GM18909 (cell line): ENCODE results near the gene GDF11.

Source experiments
- ATAC-seq: cut with Tn5 transposase; IDR thresholded peaks from one replicate; pipeline ENCODE4 v1.9.1; 2021; ENCODE audit warnings: mild to moderate bottlenecking; ENCODE audit not compliant: unreplicated experiment, poor library complexity

GDF11 gene

DNA sequence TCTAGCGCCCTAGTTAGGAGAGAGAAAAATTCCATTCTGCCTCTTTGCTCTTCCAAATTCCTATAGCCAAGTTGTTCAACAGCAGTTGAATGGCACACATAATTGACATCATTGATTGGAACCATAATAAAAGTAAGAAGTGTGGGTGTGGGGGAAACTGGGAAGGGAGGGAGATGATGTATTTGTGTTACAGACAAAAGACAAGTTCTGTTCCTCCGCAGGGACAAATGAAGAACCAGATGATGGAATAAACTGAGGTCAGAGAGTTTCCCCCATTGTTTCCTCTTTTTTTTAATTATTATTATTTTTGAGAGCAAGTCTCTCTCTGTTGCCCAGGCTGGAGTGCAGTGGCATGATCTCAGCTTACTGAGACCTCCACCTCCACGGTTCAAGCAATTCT, 34.9 kb downstream of the GDF11 start:
- ATAC-seq = no peak

DNA sequence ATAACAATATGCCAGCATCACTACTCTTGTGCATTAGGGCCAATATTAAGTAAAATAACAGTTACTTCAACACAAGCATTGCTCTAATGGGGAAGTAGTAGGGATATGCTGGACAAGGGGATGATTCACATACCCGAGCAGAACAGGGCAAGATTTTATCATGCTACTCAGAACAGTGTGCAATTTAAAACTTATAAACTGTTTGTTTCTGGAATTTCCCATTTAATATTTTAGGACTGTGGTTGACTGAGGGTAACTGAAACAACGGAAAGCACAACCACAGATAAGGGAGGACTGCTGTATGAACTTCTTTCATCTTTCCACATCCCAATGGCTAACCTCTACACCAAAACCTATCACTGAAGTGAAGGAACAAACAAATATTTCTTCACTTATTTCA, 37.8 kb downstream of the GDF11 start:
- ATAC-seq = no peak

DNA sequence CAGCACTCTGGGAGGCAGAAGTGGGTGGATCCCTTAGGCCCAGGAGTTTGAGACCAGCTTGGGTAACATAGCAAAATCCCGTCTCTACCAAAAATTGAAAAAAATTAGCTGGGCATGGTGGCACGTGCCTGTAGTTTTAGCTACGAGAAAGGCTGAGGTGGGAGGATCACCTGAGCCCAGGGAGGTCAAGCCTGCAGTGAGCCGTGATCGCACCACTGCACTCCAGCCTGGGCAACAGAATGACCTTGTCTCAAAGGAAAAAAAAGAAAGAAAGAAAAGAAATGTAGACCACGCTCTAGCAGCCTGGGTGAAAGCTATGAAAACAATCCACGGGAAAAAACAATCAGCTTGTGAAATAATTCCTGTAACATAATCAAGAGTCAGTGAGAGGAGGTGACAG, 45.6 kb downstream of the GDF11 start:
- no peak for ATAC-seq

DNA sequence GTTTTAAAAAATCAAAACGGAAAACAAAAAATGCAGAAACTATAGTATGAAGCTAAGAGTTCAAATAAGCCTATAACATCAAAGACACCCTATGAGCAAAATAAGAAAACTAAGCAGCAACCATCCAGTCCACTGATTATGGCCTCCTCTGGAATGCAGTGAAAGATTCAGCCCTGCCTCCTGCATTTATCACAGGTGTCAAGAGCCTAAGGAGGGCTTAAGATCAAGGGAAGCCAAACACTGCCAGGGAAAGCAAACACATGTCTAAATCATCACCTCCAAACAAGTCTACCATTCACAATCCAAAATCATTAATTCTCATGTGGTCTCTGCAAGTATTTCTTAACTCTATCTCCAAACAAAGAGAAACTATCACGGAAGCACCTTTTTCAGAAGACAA, 46.2 kb downstream of the GDF11 start:
- no peak for ATAC-seq

DNA sequence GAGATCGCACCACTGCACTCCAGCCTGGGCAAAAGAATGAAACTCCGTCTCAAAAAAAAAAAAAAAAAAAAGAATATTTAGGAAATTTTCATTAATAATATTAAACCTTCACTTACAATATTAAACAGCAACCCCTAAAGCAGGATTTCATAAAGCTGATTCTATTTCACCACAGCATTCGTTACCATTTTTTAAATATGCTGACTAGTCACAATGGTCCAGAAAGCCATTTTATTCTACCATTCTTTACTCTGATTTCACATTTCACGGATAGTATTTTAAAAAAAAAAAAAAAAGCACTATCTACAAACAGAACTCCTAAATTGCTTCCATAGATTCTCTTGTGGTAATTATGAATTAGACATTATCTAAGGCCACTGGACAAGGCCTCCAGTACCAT, 47.0 kb downstream of the GDF11 start:
- no peak for ATAC-seq

DNA sequence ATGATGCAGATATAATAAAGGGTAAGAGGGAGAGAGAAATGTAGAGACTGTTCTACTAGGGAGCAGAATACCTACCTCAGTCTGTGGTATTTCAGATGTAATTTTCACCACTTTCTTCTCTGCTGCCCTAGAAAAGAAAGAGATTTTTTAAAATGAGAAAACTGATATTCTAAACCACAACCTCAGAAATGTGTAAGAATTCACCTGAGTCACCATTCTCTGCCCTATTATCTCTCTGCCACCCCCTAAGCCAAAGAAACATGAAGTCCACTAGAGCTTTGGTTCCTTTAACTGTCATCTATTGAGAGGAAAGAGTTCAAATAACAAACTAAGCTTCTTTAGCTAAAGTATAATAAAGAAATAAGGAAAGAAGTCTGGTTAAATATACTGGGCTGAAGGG, 53.0 kb downstream of the GDF11 start:
- no peak for ATAC-seq

- ATAC-seq = no peak
Measured at GRCh38 chr12:55797068-55797467, 54.1 kb downstream of the GDF11 start.

DNA sequence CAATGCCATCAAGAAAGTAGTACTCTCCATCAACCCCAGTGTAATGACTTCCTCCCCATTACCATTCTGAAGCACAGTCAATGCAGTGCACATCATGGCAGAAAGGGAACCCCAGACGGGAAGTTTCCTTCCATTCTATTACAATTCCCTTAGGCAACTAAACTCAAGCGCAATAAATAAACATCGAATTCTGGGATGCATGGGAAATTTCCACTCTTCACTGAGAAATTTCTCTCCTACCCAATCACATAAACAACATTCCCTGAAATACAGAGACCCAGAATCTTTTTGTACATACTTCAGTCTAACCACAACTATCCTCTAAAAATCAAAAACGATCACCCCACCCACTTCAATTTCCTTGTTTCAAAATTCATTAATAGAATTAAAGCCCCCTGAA, 54.6 kb downstream of the GDF11 start:
- no peak for ATAC-seq
